ENCODE results near the gene PDF.
A peak's percentile ranks its signal among the peaks of the same experiment; 100 is the strongest.

DNA sequence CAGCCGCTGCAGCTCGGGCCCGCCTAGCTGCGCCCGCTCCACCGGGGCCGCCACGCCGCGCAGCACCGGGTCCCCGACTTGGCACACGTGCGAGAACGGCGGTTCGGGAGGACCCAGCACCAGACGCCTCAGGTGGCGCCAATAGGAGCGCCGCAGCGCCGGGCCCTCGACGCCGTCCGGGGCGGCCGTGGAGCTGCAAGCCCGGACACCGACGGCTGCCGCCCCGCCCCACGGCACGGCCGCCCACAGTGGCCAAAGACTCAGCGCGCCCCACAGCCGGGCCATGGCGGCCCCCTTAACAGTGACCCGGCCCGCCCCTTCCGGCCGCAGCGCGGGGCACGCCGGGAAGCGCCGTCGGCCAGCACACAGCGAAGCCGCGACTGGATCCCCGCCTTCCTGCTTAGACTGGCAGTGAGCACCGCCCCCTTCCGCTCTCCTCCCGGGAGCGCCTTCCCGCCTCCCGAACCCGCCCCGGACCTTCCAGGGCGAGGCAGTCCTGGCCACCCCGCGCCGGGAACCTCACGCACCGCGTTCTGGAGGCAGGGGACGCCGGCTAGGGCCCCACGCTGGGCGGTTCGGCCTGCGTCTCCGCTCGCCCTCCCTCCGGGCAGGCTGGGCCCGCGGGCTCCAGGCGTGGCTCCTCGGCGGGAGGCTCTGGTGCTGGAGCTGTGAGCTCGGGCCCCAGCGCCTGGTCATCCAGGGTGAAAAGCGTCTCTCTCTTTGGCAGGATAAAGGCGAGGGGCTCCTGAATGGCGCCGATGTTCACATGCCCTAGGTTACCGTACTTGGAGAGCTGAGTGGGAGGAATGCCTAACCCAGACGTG, at the start of gene PDF:
- TF ChIP-seq, protein P1, sequence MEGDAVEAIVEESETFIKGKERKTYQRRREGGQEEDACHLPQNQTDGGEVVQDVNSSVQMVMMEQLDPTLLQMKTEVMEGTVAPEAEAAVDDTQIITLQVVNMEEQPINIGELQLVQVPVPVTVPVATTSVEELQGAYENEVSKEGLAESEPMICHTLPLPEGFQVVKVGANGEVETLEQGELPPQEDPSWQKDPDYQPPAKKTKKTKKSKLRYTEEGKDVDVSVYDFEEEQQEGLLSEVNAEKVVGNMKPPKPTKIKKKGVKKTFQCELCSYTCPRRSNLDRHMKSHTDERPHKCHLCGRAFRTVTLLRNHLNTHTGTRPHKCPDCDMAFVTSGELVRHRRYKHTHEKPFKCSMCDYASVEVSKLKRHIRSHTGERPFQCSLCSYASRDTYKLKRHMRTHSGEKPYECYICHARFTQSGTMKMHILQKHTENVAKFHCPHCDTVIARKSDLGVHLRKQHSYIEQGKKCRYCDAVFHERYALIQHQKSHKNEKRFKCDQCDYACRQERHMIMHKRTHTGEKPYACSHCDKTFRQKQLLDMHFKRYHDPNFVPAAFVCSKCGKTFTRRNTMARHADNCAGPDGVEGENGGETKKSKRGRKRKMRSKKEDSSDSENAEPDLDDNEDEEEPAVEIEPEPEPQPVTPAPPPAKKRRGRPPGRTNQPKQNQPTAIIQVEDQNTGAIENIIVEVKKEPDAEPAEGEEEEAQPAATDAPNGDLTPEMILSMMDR (IDR thresholded peaks at IDR 0.05): no peak
- TF ChIP-seq POLR2A (IDR thresholded peaks at IDR 0.05) (peak; percentile 59 to 74), POLR2AphosphoS5 (IDR thresholded peaks at IDR 0.05) (peak; percentile 77 to 92 (median 88))

Measured in sigmoid colon (tissue), 4 donors.